ENCODE data around the gene TMEM232. TPM values are rescaled to one million over a fixed set of nuclear protein-coding genes. Genes with fewer than 3 reads are reported as not detected.

TMEM232 gene
- total RNA-seq, 4 donors from 2014 or later, result 0.82 TPM; not detected in 3

DNA sequence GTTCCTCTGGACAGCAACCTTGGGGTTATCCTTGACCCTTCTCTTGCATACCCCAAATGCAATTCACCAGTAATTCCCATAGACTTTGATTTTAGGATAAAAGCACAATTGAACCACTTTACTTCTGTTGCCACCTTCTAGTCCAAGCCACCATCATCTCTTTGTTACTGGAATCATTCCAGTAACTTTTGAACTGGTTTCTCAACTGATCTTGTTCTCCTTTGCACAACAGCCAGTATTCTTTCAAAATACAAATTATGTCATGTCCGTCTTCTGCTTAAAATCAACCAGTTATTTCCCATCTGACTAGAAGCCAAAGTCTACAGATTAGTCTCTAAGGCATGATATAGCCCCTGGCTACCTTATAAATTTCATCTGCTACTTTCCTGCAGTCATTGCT lies 33.7 kb upstream of the TMEM232 start:
- Histone ChIP-seq H3K36me3 (peaks cover 0 to 76% of the 10 kb centered on the region in 2 donors), H3K4me3 (no peak overlapping the region), H3K9me3 (no peaks in the 10 kb centered on the region), H3K4me1 (no peaks in the 10 kb centered on the region), H3K27ac (no peak overlapping the region), H3K27me3 (no peaks in the 10 kb centered on the region)
- intact Hi-C loops (cut with DNase I; ENCODE audit: low total_unique reads), result no loop called here
- no peak for TF ChIP-seq CTCF (IDR thresholded peaks at IDR 0.05 in 4 of 5, conservative IDR thresholded peaks at IDR 0.05 in 1 of 5)
- TF ChIP-seq POLR2A (IDR thresholded peaks at IDR 0.05), result no peak
- ATAC-seq (no peak), DNase-seq (no peak)
- in situ Hi-C loops (cut with MboI; ENCODE audit: low sequenced_read_pairs in 4 of 4), result loop anchor here in 3 of 4 donors (25.0 kb wide), 3 partner anchors 302 to 352 kb away; partner anchors contain the start of genes TSLP (in 1 of the 3) and WDR36 (in 1 of the 3)

DNA sequence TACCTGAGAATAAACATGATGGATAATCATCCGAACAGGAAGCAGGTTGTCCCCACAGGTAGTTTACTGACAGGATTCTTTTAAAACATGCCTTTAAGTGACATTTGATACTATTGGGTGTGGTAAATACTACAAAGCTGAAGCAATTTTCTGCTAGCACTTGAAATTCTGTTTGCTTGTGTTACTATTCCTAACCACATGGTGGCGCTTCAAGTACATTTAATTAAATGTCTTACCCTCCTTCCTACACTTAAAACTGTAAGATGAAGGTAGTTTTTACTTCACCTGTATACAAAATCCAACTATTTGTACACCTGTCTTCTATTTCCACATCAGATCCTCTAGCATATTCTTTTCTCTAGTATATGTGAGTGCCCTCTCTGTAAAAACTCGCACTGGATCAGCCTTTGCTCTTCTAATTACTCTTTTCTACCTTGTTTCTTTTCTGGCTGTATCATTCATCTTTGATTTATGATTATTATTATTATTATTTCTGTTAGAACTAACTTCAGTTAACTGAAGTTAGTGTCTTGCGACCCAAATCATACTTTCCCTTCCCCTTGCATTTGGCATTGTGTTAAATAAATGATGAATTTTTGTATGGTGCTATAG lies 30.8 kb upstream of the TMEM232 start:
- Histone ChIP-seq H3K4me3 (no peak overlapping the region), H3K4me1 (no peaks in the 10 kb centered on the region), H3K27ac (no peak overlapping the region), H3K27me3 (no peaks in the 10 kb centered on the region), H3K9me3 (no peaks in the 10 kb centered on the region), H3K36me3 (peaks cover 0 to 66% of the 10 kb centered on the region in 2 donors)
- ATAC-seq (peak in 1 of 2 donors; percentile 49), DNase-seq (no peak)
- intact Hi-C loops (cut with DNase I; ENCODE audit: low total_unique reads), result no loop called here
- TF ChIP-seq POLR2A (IDR thresholded peaks at IDR 0.05), result no peak
- peak; percentile 22 to 71 (median 30) for TF ChIP-seq CTCF (IDR thresholded peaks at IDR 0.05 in 4 of 5, conservative IDR thresholded peaks at IDR 0.05 in 1 of 5)
- in situ Hi-C loops (cut with MboI; ENCODE audit: low sequenced_read_pairs in 4 of 4), result loop anchor here in 3 of 4 donors (25.0 kb wide), 3 partner anchors 305 to 355 kb away; partner anchors contain the start of genes TSLP (in 1 of the 3) and WDR36 (in 1 of the 3)

DNA sequence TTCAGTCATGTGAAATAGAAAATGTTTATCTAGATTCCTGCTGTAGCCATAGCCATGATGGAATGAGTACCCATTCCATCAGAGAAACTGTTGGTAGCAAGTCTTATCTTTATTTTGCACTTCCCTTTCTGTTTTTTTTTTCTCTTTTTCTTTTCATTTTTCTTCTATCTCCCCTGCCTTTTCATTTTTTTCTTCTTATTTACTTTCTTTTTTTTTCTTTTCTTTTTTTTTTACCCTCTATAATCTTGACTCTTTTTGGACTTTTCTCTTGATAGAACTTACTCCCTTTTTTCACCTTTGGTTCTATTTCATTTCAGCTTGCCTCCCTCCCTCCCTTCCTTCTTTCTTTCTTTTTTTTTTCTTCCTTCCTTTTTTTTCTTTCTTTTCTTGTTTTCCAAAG lies 27.7 kb upstream of the TMEM232 start:
- TF ChIP-seq POLR2A (IDR thresholded peaks at IDR 0.05) (no peak), CTCF (IDR thresholded peaks at IDR 0.05 in 4 of 5, conservative IDR thresholded peaks at IDR 0.05 in 1 of 5) (no peak)
- H3K36me3 ChIP-seq, result peaks cover 0 to 38% of the 10 kb centered on the region in 2 donors
- H3K9me3 ChIP-seq, result no peaks in the 10 kb centered on the region
- DNase-seq (no peak), ATAC-seq (no peak)
- no peak overlapping the region for H3K27ac ChIP-seq
- H3K4me1 ChIP-seq, result no peaks in the 10 kb centered on the region
- H3K4me3 ChIP-seq, result no peak overlapping the region
- in situ Hi-C loops (cut with MboI; ENCODE audit: low sequenced_read_pairs in 4 of 4) (loop anchor here in 3 of 4 donors (25.0 kb wide), 3 partner anchors 308 to 358 kb away; partner anchors contain the start of genes TSLP (in 1 of the 3) and WDR36 (in 1 of the 3)), intact Hi-C loops (cut with DNase I; ENCODE audit: low total_unique reads) (no loop called here)
- H3K27me3 ChIP-seq, result no peaks in the 10 kb centered on the region

- peaks cover 0 to 38% of the 10 kb centered on the region in 2 donors for H3K36me3 ChIP-seq
- H3K27ac ChIP-seq, result no peak overlapping the region
- no peaks in the 10 kb centered on the region for H3K27me3 ChIP-seq
- no peaks in the 10 kb centered on the region for H3K9me3 ChIP-seq
- TF ChIP-seq CTCF (IDR thresholded peaks at IDR 0.05 in 4 of 5, conservative IDR thresholded peaks at IDR 0.05 in 1 of 5), result no peak
- TF ChIP-seq POLR2A (IDR thresholded peaks at IDR 0.05), result no peak
- in situ Hi-C loops (cut with MboI; ENCODE audit: low sequenced_read_pairs in 4 of 4), result loop anchor here in 3 of 4 donors (25.0 kb wide), 3 partner anchors 309 to 359 kb away; partner anchors contain the start of genes TSLP (in 1 of the 3) and WDR36 (in 1 of the 3)
- intact Hi-C loops (cut with DNase I; ENCODE audit: low total_unique reads), result no loop called here
- no peaks in the 10 kb centered on the region for H3K4me1 ChIP-seq
- H3K4me3 ChIP-seq, result no peak overlapping the region
- no peak for ATAC-seq
- no peak for DNase-seq
Measured at GRCh38 chr5:110753600-110753999, 27.1 kb upstream of the TMEM232 start.
